GM10266 (cell line): ENCODE data around the gene GCC2.

Experiments
- DNase-seq: peaks from one replicate; pipeline ENCODE4 v3.0.0; 2012; ENCODE audit errors: extremely low spot score
- TF ChIP-seq, protein P1 (sequence below): IDR thresholded peaks from 2 replicates; pipeline ENCODE4 v1.5.1; 2012; ENCODE audit warnings: mild to moderate bottlenecking, low read depth; ENCODE audit not compliant: control insufficient read depth, insufficient read depth; ENCODE audit errors: missing control alignments

The GCC2 gene, protein sequence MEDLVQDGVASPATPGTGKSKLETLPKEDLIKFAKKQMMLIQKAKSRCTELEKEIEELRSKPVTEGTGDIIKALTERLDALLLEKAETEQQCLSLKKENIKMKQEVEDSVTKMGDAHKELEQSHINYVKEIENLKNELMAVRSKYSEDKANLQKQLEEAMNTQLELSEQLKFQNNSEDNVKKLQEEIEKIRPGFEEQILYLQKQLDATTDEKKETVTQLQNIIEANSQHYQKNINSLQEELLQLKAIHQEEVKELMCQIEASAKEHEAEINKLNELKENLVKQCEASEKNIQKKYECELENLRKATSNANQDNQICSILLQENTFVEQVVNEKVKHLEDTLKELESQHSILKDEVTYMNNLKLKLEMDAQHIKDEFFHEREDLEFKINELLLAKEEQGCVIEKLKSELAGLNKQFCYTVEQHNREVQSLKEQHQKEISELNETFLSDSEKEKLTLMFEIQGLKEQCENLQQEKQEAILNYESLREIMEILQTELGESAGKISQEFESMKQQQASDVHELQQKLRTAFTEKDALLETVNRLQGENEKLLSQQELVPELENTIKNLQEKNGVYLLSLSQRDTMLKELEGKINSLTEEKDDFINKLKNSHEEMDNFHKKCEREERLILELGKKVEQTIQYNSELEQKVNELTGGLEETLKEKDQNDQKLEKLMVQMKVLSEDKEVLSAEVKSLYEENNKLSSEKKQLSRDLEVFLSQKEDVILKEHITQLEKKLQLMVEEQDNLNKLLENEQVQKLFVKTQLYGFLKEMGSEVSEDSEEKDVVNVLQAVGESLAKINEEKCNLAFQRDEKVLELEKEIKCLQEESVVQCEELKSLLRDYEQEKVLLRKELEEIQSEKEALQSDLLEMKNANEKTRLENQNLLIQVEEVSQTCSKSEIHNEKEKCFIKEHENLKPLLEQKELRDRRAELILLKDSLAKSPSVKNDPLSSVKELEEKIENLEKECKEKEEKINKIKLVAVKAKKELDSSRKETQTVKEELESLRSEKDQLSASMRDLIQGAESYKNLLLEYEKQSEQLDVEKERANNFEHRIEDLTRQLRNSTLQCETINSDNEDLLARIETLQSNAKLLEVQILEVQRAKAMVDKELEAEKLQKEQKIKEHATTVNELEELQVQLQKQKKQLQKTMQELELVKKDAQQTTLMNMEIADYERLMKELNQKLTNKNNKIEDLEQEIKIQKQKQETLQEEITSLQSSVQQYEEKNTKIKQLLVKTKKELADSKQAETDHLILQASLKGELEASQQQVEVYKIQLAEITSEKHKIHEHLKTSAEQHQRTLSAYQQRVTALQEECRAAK (N-terminal part only)

DNA sequence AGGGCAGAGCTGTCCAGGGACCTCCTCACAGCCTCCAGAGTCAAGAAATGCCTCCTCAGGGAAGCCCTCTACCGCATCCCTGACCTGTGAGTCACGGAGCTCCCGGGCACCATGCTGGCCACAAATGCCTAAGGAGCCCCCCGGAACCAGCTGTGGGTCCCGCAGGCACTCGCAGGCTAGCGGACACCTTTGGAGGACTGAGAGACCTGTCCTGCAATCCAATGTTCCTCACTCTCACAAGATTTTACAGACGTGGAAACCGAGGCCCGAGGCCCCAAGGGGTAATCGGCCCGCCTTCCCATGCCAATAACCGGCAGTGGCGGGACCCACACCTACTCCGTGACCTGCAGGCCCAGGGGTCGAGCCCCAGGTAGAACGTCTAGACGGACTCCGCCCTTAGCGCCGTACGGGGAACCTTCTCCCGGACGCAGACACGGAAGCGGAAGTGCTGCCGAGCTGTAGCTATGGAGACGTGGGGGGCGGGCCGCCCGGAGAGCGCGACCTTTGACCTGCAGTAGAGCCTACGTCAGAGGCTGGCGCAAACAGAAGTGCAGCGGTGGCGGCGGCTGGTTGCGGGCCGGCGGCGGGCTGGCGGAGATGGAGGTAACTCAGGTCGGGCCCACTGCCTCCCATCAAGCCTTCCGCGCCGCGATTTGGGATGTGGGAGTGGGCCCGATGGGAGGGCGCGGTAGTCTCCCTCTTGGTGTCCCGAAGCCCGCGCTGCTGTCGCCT lies at the start of gene GCC2:
GCC2 (plus strand) TSS at position 529 of the 732 bp plus-strand sequence; CDS start at position 598, 69 bp downstream.
- TF ChIP-seq, protein P1, sequence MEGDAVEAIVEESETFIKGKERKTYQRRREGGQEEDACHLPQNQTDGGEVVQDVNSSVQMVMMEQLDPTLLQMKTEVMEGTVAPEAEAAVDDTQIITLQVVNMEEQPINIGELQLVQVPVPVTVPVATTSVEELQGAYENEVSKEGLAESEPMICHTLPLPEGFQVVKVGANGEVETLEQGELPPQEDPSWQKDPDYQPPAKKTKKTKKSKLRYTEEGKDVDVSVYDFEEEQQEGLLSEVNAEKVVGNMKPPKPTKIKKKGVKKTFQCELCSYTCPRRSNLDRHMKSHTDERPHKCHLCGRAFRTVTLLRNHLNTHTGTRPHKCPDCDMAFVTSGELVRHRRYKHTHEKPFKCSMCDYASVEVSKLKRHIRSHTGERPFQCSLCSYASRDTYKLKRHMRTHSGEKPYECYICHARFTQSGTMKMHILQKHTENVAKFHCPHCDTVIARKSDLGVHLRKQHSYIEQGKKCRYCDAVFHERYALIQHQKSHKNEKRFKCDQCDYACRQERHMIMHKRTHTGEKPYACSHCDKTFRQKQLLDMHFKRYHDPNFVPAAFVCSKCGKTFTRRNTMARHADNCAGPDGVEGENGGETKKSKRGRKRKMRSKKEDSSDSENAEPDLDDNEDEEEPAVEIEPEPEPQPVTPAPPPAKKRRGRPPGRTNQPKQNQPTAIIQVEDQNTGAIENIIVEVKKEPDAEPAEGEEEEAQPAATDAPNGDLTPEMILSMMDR, result no peak
- peak; percentile 85 for DNase-seq

DNA sequence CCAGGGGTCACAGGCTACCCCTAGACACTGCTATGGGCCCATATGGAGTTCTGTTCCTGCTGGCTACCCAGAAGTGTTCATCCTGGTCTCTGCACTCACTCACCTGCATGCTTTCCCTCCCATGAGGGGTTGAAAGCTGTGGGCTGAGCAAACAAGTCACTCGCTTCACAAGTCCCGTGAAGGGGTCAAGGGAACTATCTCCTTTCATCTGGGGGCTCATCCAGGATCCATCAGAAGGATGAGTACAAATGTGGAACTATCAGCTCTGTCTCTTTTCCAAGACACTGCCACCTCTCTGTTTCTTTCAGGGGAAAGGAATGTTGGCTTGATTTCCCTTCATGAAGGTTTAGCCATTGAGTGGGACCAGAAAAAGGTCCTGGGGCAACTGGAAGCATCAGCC lies 49.5 kb upstream of the GCC2 start:
- TF ChIP-seq, protein P1, result no peak
- DNase-seq, result no peak

DNA sequence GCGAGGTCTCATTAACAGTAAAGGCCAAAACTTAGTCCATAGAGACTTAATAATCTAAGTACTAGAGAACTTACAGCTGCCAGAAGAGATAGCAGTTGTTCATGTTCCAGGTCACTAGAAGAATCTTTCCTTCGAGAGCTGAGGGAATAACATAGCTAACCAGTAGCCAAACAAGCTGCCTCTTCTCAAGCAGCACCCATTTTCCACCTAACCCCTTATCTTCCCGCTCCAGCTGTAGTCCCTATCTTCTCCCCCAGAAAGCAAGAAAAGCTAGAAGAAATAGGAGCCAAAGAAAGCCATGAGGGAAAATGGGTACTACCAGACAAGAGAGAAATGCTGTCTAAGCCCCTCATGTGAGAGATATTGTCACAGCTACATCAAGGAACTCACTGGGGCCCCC lies 47.2 kb upstream of the GCC2 start:
- TF ChIP-seq, protein P1, result no peak
- DNase-seq, result no peak

DNA sequence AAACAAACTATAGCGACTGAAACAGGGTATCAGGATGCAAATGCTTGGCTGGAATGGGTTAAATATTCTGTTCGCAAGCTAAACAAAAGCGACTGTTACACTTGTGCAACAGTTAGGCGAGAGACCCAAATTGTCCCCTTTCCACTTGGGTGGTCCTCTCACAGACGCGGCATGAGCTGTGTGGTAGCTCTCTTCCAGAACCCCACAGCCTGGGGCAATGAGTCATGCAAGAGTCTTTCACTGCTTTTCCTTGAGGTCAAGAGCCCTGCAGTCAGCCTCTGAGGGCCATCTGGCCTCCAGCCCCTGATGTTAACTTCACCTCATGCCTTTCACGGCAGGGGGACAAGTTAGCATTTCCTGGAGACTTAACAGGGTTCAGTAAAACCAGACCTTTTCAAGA lies 45.5 kb upstream of the GCC2 start:
- TF ChIP-seq, protein P1, result no peak
- DNase-seq, result no peak

DNA sequence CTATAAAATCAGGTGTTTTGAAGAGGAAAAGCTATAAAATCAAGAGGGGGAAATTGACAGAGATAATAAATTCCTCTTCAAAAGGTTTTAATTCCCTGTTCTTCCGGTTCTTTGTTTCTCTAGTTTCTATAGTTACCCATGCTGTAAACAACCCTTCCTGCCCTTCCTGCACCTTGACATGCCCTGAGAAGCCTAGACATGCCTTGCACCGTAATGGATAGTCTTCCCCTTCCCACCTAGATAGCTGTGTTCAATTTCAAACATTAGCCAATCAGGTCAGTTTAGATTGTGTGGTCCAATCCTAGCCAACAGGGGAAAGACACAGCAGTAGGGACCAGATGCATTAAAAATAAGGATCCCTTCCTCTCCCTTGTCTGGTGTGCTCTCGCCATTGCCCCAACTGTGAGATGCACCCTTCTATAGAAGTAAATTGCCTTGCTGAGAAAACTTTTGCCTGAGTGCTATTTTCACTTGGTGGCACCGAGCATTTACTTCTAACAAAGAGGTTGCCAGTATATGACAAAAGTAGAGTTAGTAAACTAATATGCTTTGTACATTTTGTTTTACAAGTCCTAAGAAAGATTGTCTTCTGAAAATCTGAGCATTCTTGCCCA lies 44.1 kb upstream of the GCC2 start:
- TF ChIP-seq, protein P1, result no peak
- DNase-seq, result no peak
